Panc1 (cell line): ENCODE results near the gene MAPKAP1. TPM values are rescaled to one million over a fixed set of nuclear protein-coding genes. Genes with fewer than 3 reads are reported as not detected.

Source experiments
- ATAC-seq: fragments of 200-7000 bp; cut with Tn5 transposase; 2 replicates; pipeline ENCODE4 v1.9.1; 2020; ENCODE audit warnings: mild to moderate bottlenecking, moderate library complexity
- BruUV-seq: library from RNA; stranded (reverse); fragments of 400-500 nt; replicated peaks from 2 replicates; lab custom pipeline; 2021; lab: Mats Ljungman, UMichigan
- CTCF ChIA-PET: fragments of 300-600 bp; sonication (Branson Sonifier 250); formaldehyde crosslinking; loops from one replicate; lab custom pipeline; 2022; ENCODE audit warnings: antibody characterized with exemption; lab: Charles Lee
- POLR2A ChIA-PET: fragments of 300-600 bp; sonication (Branson Sonifier 250); formaldehyde crosslinking; loops from one replicate; lab custom pipeline; 2022; ENCODE audit warnings: antibody characterized with exemption; lab: Charles Lee
- DNase-seq: peaks from one replicate; pipeline ENCODE4 v3.0.0-alpha.2; 2010; ENCODE audit warnings: low read depth, low spot score
- H3K27ac ChIP-seq: 2 replicates; pipeline ENCODE4 v1.5.1; 2011; ENCODE audit warnings: mild to moderate bottlenecking, low read length, inconsistent platforms
- H3K27me3 ChIP-seq: fragments of 200-500 bp; sonication (Bioruptor generic); 2 replicates; pipeline ENCODE4 v1.6.0; 2014; ENCODE audit warnings: low read length, inconsistent platforms; ENCODE audit not compliant: control insufficient read depth, insufficient read depth
- H3K36me3 ChIP-seq: fragments of 200-500 bp; sonication (Bioruptor generic); 2 replicates; pipeline ENCODE4 v1.5.1; 2014; ENCODE audit warnings: inconsistent platforms, mild to moderate bottlenecking, low read length, moderate library complexity; ENCODE audit not compliant: control insufficient read depth, insufficient read depth
- H3K4me1 ChIP-seq: 2 replicates; pipeline ENCODE4 v1.5.1; 2011; ENCODE audit warnings: inconsistent platforms, mild to moderate bottlenecking, low read length, moderate library complexity; ENCODE audit not compliant: control insufficient read depth, insufficient read depth
- H3K4me3 ChIP-seq, 2 experiments: 2 replicates each; pipeline ENCODE4 v1.5.1; 2011 to 2012; ENCODE audit warnings: low read depth in 2 of 2, low read length in 2 of 2, mild to moderate bottlenecking in 2 of 2, inconsistent platforms in 1 of 2, moderate library complexity in 1 of 2
- H3K9me3 ChIP-seq: fragments of 200-500 bp; sonication (Bioruptor generic); 2 replicates; pipeline ENCODE4 v1.5.1; 2014; ENCODE audit warnings: low read depth, mild to moderate bottlenecking, inconsistent platforms, low read length, moderate library complexity; ENCODE audit not compliant: control insufficient read depth, insufficient read depth
- POLR2AphosphoS5 ChIP-seq: IDR thresholded peaks from 2 replicates; pipeline ENCODE4 v1.6.1; 2012; ENCODE audit warnings: mild to moderate bottlenecking, low read depth, low read length, moderate library complexity
- SIN3A ChIP-seq: IDR thresholded peaks from 2 replicates; pipeline ENCODE4 v1.6.1; 2012; ENCODE audit warnings: low read depth, mild to moderate bottlenecking, low read length, moderate library complexity, borderline replicate concordance; ENCODE audit not compliant: insufficient read depth
- TCF7L2 ChIP-seq: IDR thresholded peaks from 2 replicates; pipeline ENCODE4 v1.6.1; 2011; ENCODE audit warnings: mild to moderate bottlenecking, low read depth, low read length, inconsistent platforms
- in situ Hi-C: cut with HindIII; loops from 2 replicates; pipeline ENCODE4 v1.10.0; 2016; ENCODE audit warnings: low sequenced_read_pairs, low pct_unique_long_range_greater_than_20kb
- intact Hi-C: fragments of 100-400 bp; cut with micrococcal nuclease; formaldehyde crosslinking; loops from one replicate; pipeline ENCODE4 v1.10.0; 2022; ENCODE audit not compliant: unreplicated experiment
- total RNA-seq: library from RNA; stranded (reverse); gene quantifications from one replicate; pipeline ENCODE4 v1.2.1, GENCODE V29; 2021; ENCODE audit not compliant: unreplicated experiment
- TF ChIP-seq, protein P1 (sequence below): fragments of 450-650 bp; IDR thresholded peaks from 2 replicates; pipeline ENCODE4 v1.5.1; 2017; ENCODE audit warnings: mild to moderate bottlenecking
- TF ChIP-seq, protein P2 (sequence below), 2 experiments: IDR thresholded peaks; 2 replicates each; pipeline ENCODE4 v1.6.1; 2011 to 2012; ENCODE audit warnings: low read depth in 2 of 2, control low read depth in 1 of 2, low read length in 1 of 2, mild to moderate bottlenecking in 1 of 2, moderate library complexity in 1 of 2; ENCODE audit not compliant: insufficient read depth in 1 of 2

MAPKAP1 gene
- total RNA-seq, 1 experiment from 2014 or later: 72.7 TPM

DNA sequence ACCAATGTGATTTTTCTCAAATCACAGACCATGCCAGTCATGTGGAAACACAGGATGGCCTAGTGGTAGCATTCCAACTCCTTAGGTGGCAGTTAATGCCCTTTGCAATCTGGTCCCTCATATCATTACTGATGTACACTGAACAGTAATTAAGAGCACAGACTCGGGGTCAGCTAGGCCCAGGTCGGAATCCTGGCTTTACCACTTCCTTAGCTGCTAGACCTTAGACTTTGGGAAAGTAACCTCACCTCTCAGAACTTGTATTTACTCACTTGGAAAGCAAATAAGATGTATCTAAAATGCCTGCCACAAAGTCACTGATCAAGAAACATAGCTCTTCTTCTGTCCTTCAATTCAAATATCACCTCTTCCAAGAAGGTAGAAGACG, 112.8 kb downstream of the MAPKAP1 start:
- in situ Hi-C loops: no loop called here
- Histone ChIP-seq H3K27me3 (no peaks in the 10 kb centered on the region), H3K27ac (no peak overlapping the region; the same call in 1 of the 2 replicates), H3K4me3 (no peak overlapping the region), H3K9me3 (no peaks in the 10 kb centered on the region), H3K36me3 (no peaks in the 10 kb centered on the region), H3K4me1 (0 out of 2 replicates have a peak, but pooled peaks cover 4% of the 10 kb centered on the region)
- POLR2A ChIA-PET: no interaction called here
- ATAC-seq (no peak), DNase-seq (no peak)
- intact Hi-C loops: no loop called here
- TF ChIP-seq TCF7L2 (no peak), POLR2AphosphoS5 (no peak), SIN3A (no peak)
- TF ChIP-seq, protein P1, sequence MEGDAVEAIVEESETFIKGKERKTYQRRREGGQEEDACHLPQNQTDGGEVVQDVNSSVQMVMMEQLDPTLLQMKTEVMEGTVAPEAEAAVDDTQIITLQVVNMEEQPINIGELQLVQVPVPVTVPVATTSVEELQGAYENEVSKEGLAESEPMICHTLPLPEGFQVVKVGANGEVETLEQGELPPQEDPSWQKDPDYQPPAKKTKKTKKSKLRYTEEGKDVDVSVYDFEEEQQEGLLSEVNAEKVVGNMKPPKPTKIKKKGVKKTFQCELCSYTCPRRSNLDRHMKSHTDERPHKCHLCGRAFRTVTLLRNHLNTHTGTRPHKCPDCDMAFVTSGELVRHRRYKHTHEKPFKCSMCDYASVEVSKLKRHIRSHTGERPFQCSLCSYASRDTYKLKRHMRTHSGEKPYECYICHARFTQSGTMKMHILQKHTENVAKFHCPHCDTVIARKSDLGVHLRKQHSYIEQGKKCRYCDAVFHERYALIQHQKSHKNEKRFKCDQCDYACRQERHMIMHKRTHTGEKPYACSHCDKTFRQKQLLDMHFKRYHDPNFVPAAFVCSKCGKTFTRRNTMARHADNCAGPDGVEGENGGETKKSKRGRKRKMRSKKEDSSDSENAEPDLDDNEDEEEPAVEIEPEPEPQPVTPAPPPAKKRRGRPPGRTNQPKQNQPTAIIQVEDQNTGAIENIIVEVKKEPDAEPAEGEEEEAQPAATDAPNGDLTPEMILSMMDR: no peak
- TF ChIP-seq, protein P2, sequence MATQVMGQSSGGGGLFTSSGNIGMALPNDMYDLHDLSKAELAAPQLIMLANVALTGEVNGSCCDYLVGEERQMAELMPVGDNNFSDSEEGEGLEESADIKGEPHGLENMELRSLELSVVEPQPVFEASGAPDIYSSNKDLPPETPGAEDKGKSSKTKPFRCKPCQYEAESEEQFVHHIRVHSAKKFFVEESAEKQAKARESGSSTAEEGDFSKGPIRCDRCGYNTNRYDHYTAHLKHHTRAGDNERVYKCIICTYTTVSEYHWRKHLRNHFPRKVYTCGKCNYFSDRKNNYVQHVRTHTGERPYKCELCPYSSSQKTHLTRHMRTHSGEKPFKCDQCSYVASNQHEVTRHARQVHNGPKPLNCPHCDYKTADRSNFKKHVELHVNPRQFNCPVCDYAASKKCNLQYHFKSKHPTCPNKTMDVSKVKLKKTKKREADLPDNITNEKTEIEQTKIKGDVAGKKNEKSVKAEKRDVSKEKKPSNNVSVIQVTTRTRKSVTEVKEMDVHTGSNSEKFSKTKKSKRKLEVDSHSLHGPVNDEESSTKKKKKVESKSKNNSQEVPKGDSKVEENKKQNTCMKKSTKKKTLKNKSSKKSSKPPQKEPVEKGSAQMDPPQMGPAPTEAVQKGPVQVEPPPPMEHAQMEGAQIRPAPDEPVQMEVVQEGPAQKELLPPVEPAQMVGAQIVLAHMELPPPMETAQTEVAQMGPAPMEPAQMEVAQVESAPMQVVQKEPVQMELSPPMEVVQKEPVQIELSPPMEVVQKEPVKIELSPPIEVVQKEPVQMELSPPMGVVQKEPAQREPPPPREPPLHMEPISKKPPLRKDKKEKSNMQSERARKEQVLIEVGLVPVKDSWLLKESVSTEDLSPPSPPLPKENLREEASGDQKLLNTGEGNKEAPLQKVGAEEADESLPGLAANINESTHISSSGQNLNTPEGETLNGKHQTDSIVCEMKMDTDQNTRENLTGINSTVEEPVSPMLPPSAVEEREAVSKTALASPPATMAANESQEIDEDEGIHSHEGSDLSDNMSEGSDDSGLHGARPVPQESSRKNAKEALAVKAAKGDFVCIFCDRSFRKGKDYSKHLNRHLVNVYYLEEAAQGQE (IDR thresholded peaks at IDR 0.05; ENCODE audit: insufficient read depth in 1 of 2, low read depth in 2 of 2, low read length in 1 of 2): no peak
- BruUV-seq: no TSS peak
- CTCF ChIA-PET: no interaction called here

DNA sequence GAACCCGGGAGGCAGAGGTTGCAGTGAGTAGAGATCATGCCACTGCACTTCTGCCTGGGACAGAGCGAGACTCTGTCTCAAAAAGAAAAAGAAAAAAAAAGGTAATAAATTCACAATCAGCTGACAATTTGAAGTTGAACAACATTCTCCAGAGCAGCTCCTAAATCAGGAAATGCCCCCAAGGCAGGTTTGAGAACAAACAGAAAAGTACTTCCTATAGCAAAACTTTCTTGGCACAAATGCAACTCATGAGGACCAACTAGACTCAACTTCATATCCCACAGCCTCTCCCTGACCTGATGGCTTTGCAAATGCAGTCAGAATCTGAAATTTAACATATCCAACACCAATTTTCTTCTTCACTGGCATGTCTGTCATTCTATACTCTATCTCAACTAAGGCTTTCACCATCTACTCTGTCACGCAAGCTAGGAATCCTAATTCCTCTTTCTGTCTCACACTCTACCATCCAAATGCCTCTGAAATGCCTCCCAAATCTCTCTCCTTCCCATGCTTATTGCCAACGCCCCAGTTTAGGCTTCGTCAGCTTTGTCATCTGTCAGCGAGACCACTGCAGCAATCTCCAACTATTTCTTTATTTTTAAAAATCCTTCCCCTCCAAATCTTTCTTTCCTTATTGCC, 113.3 kb downstream of the MAPKAP1 start:
- no peak overlapping the region for H3K27ac ChIP-seq
- H3K4me3 ChIP-seq: no peak overlapping the region
- H3K9me3 ChIP-seq: no peaks in the 10 kb centered on the region
- BruUV-seq: no TSS peak
- no peak for ATAC-seq
- intact Hi-C loops: no loop called here
- no peaks in the 10 kb centered on the region for H3K36me3 ChIP-seq
- H3K4me1 ChIP-seq: 0 out of 2 replicates have a peak, but pooled peaks cover 4% of the 10 kb centered on the region
- DNase-seq: no peak
- no peak for TF ChIP-seq SIN3A
- in situ Hi-C loops: no loop called here
- POLR2A ChIA-PET: no interaction called here
- no peaks in the 10 kb centered on the region for H3K27me3 ChIP-seq
- CTCF ChIA-PET: no interaction called here

DNA sequence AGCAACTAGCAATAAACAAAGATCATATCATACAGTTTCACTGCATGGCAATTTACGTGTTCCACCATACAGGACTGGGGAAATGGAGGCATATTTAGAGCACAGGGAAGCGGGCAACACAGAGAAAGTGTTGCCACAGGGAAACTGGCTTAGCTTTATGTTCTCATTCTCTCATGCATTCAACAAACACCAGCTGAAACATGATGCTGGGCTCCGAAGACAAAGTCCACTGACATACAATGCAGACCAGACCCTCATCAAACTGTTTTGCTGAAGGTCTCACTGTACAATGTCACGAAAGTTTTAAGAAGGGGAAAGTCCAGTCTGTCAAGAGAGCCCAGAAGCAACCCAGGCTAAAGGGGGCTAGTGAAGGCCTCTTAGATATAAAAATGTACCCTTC, 115.1 kb downstream of the MAPKAP1 start:
- no peaks in the 10 kb centered on the region for H3K9me3 ChIP-seq
- no peaks in the 10 kb centered on the region for H3K27me3 ChIP-seq
- DNase-seq: no peak
- intact Hi-C loops: no loop called here
- in situ Hi-C loops: no loop called here
- H3K27ac ChIP-seq: no peak overlapping the region
- H3K4me3 ChIP-seq: no peak overlapping the region
- ChIA-PET POLR2A (no interaction called here), CTCF (no interaction called here)
- TF ChIP-seq POLR2AphosphoS5: no peak
- TF ChIP-seq, protein P2 (IDR thresholded peaks at IDR 0.05; ENCODE audit: insufficient read depth in 1 of 2, low read depth in 2 of 2, low read length in 1 of 2): no peak
- no peak for TF ChIP-seq TCF7L2
- no peak for TF ChIP-seq SIN3A
- TF ChIP-seq, protein P1: no peak
- H3K4me1 ChIP-seq: 0 out of 2 replicates have a peak, but pooled peaks cover 4% of the 10 kb centered on the region
- no peaks in the 10 kb centered on the region for H3K36me3 ChIP-seq
- no TSS peak for BruUV-seq
- no peak for ATAC-seq
